ENCODE measurements around the gene TLE6. TPM values are rescaled to one million over a fixed set of nuclear protein-coding genes. Genes with fewer than 3 reads are reported as not detected.

The TLE6 gene
- total and polyA plus RNA-seq, 2 of the 4 experiments (the other 2 are of a cell fraction): under 0.01 to 0.17 TPM

- Histone ChIP-seq H3K4me1 (ENCODE audit: control insufficient read depth, insufficient read depth, low read length) (peaks cover 10% of the 10 kb centered on the region), H4K5ac (ENCODE audit: low read depth, low read length) (no peak overlapping the region), H3K36me3 (ENCODE audit: control insufficient read depth, insufficient read depth, low read length) (no peaks in the 10 kb centered on the region), H2BK120ac (ENCODE audit: low read depth, low read length) (no peak overlapping the region), H3K23ac (ENCODE audit: low read depth, low read length) (no peak overlapping the region), H3K79me1 (ENCODE audit: low read depth in 1 of 2, low read length in 2 of 2) (peaks cover 0 to 2% of the 10 kb centered on the region in 2 experiments; a peak in 1 of 4 replicates), H3K4me2 (ENCODE audit: low read depth, low read length) (no peak overlapping the region), H3K27ac (ENCODE audit: insufficient read depth, low read length) (no peak overlapping the region), H2BK20ac (ENCODE audit: low read depth, low read length) (no peak overlapping the region), H3K18ac (ENCODE audit: low read depth, low read length) (no peak overlapping the region), H4K8ac (ENCODE audit: low read depth in 2 of 2, low read length in 2 of 2) (no peak overlapping the region), H2BK15ac (ENCODE audit: low read depth, low read length) (no peak overlapping the region), H2AK5ac (ENCODE audit: low read depth, low read length) (no peak overlapping the region), H3K9me3 (ENCODE audit: control insufficient read depth, insufficient read depth, low read length) (no peaks in the 10 kb centered on the region), H3K9me1 (ENCODE audit: insufficient read depth, low read length) (no peaks in the 10 kb centered on the region), H4K91ac (ENCODE audit: insufficient read depth, low read depth, low read length) (no peak overlapping the region), H2AFZ (replicated peaks; ENCODE audit: low read length, poor library complexity) (no peak overlapping the region), H2AK9ac (replicated peaks; ENCODE audit: low read depth, low read length, poor library complexity) (no peak overlapping the region), H2BK5ac (ENCODE audit: low read depth, low read length, poor library complexity, severe bottlenecking) (no peak overlapping the region), H3K4me3 (ENCODE audit: insufficient read depth, low read depth, low read length) (no peak overlapping the region), H3K4ac (ENCODE audit: low read depth, low read length) (no peak overlapping the region), H3K27me3 (ENCODE audit: control insufficient read depth, insufficient read depth, low read length) (peaks cover 42% of the 10 kb centered on the region), H3K9ac (ENCODE audit: low read depth, low read length) (no peak overlapping the region), H3K56ac (ENCODE audit: extremely low read depth, insufficient read depth, low read length) (no peak overlapping the region), H3K14ac (replicated peaks; ENCODE audit: low read depth, low read length) (no peak overlapping the region), H4K20me1 (ENCODE audit: insufficient read depth, low read length) (no peaks in the 10 kb centered on the region)
- ATAC-seq (ENCODE audit: low read depth) (no peak), DNase-seq (no peak)
- TF ChIP-seq RCOR1 (IDR thresholded peaks at IDR 0.05; ENCODE audit: insufficient replicate concordance, low read length) (no peak), MAZ (IDR thresholded peaks at IDR 0.05; ENCODE audit: borderline replicate concordance, low read depth, low read length) (no peak), SMC3 (IDR thresholded peaks at IDR 0.05; ENCODE audit: low read depth, low read length) (no peak), CTCF (conservative IDR thresholded peaks at IDR 0.05; ENCODE audit: low read depth, low read length) (no peak), ELK1 (IDR thresholded peaks at IDR 0.05; ENCODE audit: borderline replicate concordance, low read depth, low read length) (no peak), BHLHE40 (IDR thresholded peaks at IDR 0.05; ENCODE audit: low read depth, low read length) (no peak), USF2 (IDR thresholded peaks at IDR 0.05; ENCODE audit: low read depth, low read length) (no peak), MXI1 (IDR thresholded peaks at IDR 0.05; ENCODE audit: borderline replicate concordance, low read depth, low read length) (no peak), FOS (IDR thresholded peaks at IDR 0.05; ENCODE audit: low read depth, low read length) (no peak), RAD21 (IDR thresholded peaks at IDR 0.05; ENCODE audit: low read length) (no peak), POLR2A (IDR thresholded peaks at IDR 0.05; ENCODE audit: low read depth, low read length) (no peak), CHD1 (IDR thresholded peaks at IDR 0.05; ENCODE audit: low read depth, low read length) (no peak), RFX5 (IDR thresholded peaks at IDR 0.05; ENCODE audit: low read depth, low read length) (no peak), MAFK (IDR thresholded peaks at IDR 0.05; ENCODE audit: low read depth, low read length) (no peak), NFE2L2 (IDR thresholded peaks at IDR 0.05; ENCODE audit: low read depth, low read length) (no peak), CEBPB (IDR thresholded peaks at IDR 0.05; ENCODE audit: low read depth, low read length) (no peak)
- ChIA-PET POLR2A (ENCODE audit: unreplicated experiment) (interaction anchor here (0.6 kb wide), 1 partner anchor 74 kb away, joined by 3 read pairs; no protein-coding TSS in a partner anchor), CTCF (interaction anchor here (1.2 to 1.3 kb wide), 2 partner anchors 16 to 80 kb away, joined by 4 to 5 read pairs; no protein-coding TSS in a partner anchor)
- intact Hi-C loops (cut with micrococcal nuclease) (no loop called here), in situ Hi-C loops (cut with MboI; ENCODE audit: low sequenced_read_pairs) (no loop called here), dilution Hi-C loops (cut with HindIII; ENCODE audit: low sequenced_read_pairs, unreplicated experiment) (no loop called here)
- WGBS, 2 experiments (ENCODE audit: extremely low coverage in 2 of 2, insufficient read length in 1 of 2): 62% methylated on average over 3 of the region's 5 CpGs; no CpG with 5 or more reads in 1 of the 2 experiments
- BruUV-seq (replicated peaks): no TSS peak
These were observed 54.2 kb downstream of the TLE6 start for GRCh38 chr19:3031607-3031867.
